Activated CD4-positive, alpha-beta T cell treated with anti-CD3 and anti-CD28 coated beads, Interleukin-2, amount 50 U/mL, for 1 hour (primary cell): ENCODE data around the gene TMEM132D.

Source experiments
- DNase-seq: peaks from one replicate; pipeline ENCODE4 v3.0.0-alpha.2; 2020

TMEM132D gene

DNA sequence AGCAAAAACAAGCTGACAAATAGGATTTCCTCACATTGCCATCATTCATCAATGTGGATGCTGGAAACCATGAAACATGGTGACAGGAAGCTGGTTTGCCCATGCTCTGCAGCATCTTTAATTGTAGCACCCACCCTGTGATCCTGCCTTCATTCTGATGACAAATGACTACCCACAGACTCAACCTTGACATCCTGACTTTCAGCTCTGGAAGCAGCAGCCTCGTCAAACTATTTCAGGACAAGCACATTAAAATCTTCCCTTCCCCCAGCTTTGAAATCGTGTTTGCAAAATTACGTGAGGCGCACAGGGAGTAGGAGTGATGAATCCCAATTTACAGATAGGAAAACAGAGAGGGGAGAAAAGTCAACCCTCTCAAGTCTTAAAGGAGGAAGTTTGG lies 765.0 kb downstream of the TMEM132D start:
- no peak for DNase-seq

DNA sequence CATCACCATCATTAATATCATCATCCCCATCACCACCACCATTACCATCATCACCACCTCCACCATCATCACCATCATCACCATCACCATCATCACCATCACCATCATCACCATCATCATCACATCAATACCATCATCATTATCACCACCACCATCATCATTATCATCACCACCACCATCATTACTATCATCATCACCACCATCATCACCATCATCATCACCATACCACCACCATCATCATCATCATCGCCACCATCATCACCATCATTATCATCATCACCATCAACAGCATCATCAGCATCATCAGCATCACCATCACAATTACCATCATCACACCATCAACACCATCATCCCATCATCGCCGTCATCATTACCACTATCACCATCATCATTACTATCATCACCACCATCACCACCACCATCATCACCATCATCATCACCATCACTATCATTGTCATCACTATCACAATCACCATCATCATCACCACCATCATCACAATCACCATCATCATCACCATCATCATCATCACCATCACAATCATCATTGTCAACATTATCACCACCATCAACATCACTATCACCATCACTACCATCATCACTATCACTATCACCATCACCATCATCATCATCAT lies 767.0 kb downstream of the TMEM132D start:
- no peak for DNase-seq

DNA sequence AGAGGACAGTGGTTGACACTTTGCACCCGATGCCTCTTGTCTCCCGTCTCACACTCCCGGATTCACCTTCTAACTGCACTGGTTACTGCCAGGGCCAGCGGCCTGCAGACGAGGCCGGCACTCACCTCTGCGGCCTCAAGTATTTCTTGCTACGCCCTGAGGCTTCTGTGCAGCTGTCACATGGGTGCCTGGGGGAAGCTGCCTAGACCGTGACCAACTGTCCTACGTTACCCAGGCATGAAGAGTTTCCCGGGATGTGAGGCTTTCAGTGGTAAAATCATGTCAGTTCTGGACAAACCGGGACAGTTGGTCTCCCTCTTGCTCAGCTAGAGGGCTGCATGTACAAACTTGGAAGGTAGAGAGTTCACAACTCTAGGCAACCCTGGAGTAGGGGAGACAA lies 776.1 kb downstream of the TMEM132D start:
- no peak for DNase-seq

DNA sequence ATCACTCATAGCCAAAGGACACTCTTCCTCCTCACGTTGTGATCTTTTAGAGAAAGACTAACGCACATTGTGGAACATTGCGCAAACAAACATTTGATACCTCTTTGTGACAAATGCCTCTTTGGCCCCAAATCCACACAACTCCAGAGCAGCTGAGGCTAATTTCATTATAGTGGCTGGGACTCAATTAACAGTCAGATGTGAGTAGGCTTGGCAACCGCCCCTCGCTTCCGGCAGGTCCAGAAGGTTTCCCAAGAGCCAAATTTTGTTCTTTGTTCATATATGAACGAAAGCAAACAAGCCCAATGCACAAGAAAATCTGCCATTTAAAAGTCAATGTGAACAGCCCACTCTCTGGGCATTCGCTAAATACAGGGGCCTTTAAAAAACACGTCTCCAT lies 776.6 kb downstream of the TMEM132D start:
- DNase-seq, result no peak

DNA sequence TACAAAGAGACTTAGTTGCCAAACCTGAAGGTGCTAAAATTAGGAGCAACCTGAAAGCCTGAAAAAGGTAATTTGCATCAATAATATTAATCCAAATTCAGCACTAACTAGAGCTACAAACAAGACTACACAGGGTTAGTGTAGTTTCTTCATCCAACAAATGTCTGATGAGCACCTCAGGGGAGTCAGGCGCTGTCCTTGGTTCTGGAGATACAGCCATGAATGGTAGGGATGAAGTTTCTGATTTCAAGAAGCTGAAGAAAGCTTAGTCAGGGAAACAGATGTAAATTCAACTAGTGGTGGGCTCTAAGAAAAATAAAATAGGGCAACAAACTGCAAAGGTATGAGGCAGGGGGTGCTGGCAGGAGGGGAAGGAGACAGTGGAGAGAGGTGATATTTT lies 784.3 kb downstream of the TMEM132D start:
- DNase-seq, result no peak

DNA sequence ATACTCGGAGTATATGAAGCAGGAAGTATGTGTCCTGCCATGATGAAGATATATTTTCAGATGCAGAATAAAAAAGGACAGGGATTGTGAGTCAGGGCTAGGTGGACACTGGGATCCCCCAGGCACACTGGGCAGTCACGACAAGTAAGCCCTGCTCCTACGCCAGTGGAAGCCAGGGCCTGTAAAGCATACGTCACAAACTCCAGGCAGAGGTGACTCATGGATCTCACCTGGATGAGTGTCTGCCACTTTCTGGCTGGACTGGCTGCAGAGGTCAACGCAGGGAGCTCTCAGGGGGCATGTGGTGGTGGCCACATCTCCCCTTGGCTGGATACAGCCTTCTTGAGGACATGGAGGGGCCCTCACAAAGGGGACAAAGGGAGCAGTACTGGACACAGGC lies 788.3 kb downstream of the TMEM132D start:
- DNase-seq, result no peak

DNA sequence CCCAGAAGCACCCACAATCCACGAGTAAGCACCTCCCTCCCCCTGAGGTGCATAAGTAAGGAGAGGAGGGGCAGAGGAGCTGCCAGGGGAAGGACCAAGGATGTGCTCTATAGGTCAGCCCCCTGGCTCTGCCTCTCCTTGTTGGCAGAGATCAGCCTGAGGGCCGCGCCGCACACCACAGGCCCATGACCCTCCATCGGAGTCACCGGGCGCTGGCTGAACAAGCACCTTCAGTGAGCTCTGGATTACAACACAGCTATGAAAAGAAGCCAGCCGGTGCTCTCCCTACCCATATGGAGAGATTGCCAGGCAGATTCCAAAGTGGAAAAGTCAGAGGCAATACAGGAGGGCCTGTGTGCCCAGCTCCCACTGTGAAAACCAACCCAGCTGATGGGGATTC lies 793.2 kb downstream of the TMEM132D start:
- DNase-seq, result no peak

DNA sequence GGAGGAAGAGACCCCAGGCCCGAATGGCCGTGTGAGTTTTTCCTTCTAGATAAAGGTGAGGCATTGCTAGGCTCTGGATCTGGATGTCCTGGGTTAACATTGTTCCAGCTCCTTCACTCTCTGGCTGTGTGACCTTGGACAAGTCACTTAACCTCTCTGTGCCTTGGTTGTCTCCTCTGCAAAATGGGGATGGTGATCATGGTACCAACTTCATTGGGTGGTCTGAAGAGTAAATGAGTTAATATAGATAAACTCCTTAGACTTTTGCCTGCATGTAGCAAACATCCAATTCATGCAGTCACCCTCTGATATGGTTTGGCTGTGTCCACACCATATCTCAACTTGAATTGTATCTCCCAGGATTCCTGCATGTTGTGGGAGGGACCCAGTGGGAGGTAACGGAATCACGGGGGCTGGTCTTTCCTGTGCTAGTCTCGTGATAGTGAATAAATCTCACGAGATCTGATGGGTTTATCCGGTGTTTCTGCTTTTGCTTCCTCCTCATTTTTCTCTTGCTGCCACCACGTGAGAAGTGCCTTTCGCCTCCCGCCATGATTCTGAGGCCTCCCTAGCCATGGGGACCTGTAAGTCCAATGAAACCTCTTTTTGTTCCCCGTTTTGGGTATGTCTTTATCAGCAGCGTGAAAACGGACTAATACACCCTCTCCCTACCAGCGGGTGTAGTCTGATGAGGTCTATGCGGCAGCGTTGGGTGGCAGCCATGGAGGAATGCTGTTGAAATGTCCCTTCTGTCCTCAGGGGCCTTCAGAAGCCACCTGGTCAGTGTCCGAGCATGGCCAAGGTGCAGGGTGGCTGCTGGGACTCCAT lies 794.4 kb downstream of the TMEM132D start:
- DNase-seq, result no peak

DNA sequence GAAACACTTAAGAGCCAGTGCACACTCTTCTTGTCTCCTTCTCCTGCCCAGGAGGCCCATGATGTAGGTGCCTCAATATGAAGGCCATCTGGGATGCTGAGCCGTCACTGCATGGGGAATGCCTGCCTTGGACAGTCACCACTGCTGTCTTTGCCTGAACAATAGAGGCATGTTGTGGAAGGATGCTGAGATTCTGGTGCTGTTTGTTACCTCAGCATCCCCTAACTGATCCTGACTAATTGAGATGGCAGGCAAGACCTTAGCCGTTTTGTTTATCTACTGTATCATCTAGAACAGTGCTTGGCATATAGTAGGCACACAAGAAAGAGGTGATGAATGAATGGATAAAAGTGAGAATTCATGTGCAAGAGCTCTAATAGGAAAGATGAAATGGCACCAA lies 797.1 kb downstream of the TMEM132D start:
- DNase-seq, result no peak

DNA sequence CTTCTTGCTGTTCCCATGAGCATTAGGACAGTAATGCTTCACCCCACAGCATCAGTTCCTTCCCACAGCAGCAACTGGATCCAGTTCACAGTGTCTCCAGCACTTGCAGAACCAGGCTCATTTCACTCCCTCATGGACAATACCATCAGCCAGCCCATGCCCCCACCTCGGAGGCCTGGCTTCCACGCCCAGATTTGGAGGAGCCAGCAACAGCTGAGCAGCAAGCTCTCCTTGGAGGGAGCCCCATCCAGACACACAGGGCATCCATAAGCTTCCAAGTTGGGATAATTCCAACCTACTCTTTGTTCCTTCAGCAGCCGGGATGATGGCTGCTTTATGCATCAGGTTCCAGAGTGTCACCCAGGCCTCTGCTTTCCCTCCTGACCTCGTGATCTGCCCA lies 800.6 kb downstream of the TMEM132D start:
- DNase-seq, result no peak

DNA sequence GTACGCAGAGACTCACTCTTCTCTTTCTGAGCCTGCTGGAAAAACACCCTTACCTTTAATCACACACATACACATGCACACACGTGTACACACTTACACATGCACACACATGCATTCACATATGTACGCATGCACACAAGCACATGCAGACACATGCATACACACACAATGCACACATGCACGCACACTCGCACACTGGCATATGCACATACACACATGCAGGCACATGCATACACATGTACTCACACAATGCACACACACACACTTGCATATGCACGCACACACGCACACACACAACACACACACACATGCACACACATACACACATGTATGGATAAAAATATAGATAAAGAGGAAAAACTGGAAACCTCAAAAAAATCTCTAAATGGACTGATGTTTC lies 801.6 kb downstream of the TMEM132D start:
- no peak for DNase-seq

DNA sequence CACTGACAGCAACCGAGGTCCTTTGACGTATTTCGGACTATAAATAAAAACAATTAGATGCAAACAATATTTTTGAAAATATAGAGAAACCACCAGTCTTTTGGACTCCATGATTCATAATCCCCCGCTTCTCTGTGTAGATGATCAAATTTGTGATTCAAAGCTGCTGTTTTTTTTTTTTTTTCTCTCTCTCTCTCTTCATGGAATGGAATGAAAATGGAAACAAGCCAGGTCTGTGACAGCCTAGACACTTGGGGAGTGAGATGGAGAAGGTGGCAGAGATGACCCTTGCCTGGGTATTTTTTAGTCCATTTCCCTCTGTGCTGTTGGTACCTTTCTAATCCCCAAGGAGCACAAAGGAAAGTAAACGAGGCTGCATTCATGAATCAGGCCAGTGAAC lies 802.0 kb downstream of the TMEM132D start:
- DNase-seq, result no peak

DNA sequence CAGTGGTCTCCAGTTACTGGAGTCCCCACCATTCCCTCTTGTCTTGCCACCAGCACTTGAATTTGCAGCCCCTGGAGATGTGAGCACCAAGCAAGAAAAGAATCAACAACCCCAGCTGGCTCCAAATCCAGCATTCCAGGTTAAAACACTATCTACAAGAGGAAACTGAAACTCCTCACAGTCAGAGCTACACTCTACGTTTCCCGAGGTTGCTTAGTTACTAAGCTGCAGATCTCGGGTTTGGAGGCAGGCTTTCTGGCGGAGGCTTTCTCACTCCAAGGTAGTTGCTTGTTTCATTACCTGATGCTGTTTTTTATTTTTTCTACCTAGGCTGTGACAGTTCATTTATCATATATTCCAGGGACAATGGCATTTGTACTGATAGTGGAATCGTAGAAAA lies 802.4 kb downstream of the TMEM132D start:
- no peak for DNase-seq

DNA sequence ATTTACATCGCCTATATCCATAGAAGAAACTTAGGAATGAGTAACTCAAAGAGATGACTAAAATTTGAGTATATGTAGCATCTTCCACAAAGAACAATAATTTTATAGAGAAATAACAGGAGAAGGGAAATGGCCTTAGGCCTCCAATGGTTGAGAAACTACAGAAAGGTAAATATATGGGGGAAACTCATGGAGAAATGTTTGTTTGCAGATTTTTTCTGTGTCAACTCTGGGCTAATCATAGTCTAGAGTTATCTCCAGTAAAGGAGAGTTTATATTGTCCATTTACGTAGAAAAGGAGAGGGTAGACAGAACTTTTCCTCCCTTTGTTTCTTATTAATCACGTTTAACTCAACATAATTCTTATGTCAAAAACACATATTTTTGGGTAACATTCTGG lies 806.4 kb downstream of the TMEM132D start:
- DNase-seq, result no peak

DNA sequence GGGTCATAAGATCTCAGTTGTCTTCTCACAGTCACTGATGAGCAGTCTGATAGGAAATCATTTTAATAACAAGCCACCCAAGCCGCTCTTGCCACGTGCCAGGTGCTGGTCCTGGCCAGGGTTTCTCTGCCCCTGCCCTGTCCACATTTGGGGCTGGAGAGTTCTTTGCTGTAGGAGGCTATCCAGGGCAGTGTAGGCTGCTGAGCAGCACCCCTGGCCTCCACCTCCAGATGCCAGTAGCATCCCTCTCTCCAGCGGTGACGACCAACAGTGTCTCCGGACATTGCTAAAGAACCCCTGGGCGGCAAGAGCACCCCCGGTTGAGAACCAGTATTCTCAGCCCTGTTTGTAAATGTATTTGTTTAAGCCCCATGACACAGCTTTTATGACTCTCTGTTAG lies 806.9 kb downstream of the TMEM132D start:
- no peak for DNase-seq

DNA sequence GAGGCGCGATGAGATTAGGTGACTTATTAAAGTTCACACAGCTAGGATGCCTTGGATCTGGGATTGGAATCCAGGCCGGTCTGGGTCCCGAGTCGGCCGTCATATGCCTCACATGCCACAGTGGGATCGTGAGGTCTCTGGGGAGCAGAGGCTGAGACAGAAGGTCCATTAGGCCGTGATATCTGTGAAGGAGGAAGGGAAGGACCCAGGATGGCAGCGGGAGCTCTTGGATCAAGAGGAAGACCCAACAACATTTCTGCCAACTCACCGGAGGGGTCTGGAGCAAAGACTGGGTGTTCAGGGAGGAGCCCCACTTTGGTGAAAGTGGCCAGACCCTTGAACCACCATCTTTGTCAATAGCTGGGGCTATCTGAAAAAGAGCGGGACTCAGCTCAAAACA lies 807.6 kb downstream of the TMEM132D start:
- DNase-seq, result no peak

DNA sequence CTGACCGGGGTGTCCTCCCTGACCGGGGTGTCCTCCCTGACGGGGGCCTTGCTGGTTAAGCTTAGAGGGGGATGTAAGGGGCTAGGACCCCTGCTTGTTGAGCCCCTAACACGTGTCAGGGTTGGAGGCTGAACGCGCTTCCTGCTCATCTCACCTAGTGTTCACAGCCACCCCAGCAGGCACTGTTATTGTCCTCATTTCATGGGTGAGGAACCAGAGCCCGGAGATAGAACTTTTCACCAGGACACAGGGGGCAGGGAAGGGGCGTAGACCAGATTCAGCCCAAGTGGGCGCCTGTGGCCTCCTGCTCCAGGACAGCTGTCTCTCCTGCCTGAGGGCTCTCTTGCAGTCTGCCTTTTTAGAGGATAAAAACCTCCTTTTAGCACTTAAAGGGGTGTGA lies 814.2 kb downstream of the TMEM132D start:
- no peak for DNase-seq

DNA sequence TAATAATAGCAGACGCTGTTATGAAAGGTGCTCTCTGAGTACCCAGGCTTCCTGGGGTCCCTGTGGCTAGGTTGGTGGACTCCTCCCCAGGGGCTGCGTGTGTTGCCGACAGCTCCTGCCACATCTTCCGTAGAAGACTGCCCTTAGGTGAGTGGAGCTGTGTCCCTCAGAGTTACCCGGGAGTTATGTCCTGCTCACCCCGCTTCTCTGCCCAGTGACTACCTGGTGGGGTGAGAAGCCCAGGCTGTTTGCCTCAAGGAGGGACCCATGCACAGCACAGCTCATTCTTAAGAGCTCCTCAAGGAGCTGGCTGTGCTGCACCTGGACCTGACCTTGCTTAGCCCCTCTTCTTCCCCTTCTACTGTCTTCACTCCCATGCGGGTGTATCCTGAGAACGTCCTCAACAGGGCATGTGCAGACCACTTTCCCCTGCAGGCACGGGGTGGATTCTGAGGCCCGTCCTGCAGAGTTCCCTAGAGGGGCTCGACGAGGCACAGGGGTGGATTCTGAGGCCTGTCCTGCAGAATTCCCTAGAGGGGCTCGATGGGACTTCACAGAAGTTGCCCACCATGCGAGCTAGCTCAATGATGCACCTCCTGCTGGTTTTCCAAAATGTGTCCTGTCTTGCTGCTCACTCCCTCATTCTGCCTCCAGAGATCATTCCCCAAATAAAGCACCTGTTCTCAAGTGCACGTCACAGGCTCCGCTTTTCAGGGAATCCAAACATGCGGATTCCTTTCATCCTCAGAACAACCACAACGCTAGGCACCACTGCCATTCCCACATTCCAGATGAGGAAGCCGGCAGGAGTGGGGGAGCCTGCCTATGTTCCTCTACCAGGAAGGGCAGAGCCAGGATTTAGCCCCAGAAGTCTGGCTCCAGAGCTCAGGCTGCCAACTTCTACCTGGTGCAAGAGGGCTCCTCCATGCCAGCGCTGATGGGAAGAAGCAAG lies 818.7 kb downstream of the TMEM132D start:
- DNase-seq, result no peak

DNA sequence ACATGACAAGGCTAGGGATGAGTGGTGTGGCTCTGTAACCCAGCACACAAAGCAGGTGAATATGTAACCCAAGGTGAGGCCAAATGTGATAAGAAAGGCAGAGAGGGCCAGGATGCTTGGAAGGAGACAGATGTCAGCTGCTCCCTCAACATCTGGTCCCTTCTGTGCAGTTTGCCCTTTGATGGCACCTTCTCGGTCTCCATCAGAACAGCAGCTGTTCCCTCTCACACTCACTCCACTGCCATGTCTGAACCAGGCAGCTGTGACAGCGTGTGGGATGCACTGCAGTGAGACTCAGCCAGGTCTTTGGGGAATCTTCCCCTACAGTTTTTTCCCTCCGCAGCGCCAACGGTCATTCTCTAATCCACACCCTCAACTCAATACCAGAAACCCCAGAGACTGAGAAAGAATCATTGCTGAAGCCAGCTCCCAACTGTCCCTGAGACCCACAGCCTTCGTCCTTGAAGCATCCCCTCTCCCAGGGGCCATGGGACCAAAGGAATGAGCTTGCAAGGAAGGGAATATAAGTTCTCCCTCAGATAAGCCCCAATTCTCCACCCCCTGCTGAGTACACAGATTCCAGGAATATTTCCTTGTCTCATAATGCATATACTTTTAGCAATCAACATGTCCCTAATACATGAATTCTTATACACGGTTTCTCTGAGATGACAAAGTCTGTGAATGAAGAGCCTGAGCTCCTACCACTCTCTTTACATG lies 820.5 kb downstream of the TMEM132D start:
- no peak for DNase-seq

DNA sequence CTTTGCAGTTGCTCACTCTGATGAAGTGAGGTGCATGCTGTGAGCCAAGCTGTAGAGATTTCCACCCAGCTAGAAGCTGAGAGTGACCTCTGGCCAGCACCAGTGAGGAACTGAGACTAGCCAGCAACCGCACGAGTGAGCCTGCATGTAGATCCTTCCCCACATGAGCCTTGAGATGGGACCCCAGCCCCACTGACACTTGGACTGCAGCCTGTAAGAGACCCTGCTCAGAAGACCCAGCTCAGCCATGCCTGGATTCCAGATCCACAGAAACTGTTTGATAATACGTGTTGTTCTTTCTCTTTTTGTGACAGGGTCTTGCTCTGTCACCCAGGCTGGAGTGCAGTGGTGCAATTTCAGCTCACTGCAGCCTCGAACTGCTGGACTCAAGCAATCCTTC lies 821.4 kb downstream of the TMEM132D start:
- no peak for DNase-seq

DNA sequence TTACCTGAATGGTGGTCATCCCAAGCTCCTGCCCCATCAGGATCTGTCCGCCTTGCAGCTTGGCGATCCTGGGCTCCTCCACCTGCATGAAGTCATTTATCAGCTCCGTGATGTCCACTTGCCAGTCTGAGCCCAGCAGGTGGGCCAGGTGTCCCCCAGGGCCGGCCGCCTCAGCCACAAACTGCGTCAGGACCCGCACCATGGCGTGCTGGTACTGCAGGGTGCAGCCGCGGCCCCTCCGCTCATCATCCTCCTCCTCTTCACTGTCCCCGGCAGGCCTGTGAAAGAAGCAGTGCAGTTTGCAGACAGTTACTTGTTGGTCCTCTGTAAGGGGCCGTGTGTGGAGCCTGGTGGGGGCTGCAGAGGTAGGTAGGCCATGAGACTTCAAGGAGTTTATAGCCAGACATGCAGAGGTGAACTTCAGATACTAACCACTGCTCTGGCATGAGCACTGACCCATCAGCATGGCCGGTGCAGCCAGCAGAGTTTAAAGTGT lies 822.0 kb downstream of the TMEM132D start:
- DNase-seq, result no peak

DNA sequence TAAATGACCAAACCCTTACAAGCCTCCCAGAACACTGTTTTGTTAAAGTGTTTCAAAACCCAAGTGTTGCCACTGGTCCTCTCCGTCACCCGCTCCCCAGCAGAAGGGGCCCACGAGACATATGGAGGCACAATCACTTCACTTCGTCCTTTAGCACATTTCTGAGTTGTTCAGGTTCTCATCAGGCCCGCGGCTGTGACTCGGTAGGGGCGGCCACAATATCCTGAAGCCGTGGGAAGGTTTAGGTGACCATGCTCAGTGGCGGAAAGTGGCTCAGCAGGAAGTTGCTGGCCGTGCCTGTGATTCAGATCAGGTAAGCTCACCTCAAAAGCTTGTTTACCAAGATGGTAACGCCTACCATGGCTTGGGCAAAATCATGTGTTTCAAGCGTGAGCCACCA lies 823.0 kb downstream of the TMEM132D start:
- DNase-seq, result no peak

DNA sequence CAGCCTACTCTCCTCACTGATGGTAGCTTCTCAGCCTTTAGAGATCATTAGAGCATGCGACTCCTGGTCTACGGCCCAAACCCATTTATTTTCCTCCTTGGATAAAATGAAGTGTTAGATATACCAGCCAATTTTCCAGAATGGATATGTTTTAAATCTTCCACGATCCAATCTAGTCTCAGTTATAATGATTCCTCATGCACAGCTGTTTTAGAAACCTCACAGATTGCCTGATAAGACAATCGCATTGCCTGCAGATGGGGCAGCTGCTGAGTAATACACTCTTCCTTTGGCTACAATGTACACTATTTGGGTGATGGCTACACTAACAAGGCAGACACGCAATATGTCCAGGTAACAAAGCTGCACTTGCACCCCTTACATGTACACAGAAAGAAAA lies 823.4 kb downstream of the TMEM132D start:
- DNase-seq, result no peak
